GF-D8 (cell line): Measurements from ENCODE around the gene APBA1.

ENCODE experiments used
- DNase-seq: peaks from one replicate; lab custom pipeline; 2025; lab: John Stamatoyannopoulos, UW

The APBA1 gene

DNA sequence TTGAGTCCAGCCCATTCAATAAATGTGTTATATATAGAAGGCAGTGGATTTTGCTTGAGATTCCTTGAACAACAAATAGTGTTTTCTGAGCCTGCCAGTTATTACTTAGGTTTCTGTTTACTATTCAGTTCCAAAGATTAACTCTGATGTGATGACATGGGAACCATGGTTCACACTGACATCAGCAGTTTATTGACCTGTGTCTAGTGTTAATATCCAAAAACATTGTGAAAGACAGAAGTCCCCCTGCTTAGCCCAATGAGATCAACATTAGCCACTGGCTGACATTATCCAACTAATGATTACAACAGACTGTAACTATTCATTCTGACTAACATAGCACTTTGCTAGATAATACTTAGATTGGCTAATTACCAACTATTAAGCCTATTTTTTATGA, 14.9 kb downstream of the APBA1 start:
- DNase-seq, result no peak

DNA sequence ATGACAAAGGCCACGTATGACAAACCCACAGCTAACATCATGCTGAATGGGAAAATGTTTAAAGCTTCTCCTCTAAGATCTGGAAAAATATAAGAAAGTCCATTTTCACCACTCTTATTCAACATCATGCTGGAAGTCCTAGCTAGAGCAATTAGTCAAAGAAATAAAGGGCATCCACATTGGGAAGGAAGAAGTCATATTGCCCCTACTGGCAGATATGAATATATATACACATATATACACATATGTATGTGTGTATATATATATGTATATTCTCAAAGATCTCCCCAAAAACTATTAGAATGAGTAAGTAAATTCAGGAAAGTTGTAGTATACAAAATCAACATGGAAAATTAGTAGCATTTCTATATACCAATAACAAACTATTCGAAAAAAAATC, 17.1 kb downstream of the APBA1 start:
- no peak for DNase-seq

DNA sequence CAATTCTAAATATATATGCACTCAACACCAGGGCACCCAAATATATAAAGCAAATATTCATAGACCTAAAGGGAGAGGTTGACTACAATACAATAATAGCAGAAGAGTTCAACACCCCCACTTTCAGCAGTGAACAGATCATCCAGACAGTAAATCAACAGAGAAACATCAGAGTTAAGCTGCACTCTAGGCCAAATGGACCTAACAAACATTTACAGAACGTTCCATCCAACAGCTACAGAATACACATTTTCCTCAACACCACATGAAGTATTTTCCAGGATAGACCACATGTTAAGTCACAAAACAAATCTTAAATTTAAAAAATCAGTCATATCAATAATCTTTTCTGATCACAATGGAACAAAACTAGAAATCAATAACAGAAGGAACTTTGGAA, 18.9 kb downstream of the APBA1 start:
- DNase-seq, result no peak

DNA sequence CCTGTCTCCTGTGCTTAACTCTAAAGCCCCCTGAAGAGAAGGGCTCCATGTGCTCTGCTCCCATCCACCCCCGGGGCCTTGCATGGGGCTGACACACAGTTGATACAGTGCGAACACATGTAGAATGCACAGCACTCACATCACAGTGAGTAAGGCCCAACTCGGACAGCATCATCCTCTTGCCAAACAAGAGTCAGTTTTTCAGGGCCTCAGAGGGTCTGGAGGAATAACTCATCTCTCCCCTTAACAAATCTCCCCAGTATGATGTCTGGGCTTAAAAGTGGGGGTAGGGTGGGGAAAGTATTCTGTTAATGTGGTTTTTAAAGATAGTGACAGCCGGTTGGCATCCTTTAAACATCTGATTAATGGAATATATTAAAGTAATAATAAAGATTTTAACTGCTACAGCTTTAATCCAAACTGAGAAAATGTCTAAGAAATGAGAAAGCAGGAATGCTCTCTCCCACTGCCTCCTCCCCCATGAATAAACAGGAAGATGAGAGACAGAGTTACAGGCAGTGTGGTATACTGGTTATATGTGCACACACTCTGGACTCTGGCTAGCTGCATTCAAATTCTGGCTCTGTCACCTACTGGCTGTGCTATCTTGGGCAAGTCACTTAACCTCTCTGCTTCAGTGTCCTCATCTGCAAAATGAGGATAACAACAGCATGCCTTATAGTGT, 22.5 kb downstream of the APBA1 start:
- no peak for DNase-seq

GRCh38 chr9:69647804-69648203, 24.4 kb downstream of the APBA1 start:
- DNase-seq, result no peak

GRCh38 chr9:69646810-69647209, 25.4 kb downstream of the APBA1 start:
- DNase-seq, result no peak

DNA sequence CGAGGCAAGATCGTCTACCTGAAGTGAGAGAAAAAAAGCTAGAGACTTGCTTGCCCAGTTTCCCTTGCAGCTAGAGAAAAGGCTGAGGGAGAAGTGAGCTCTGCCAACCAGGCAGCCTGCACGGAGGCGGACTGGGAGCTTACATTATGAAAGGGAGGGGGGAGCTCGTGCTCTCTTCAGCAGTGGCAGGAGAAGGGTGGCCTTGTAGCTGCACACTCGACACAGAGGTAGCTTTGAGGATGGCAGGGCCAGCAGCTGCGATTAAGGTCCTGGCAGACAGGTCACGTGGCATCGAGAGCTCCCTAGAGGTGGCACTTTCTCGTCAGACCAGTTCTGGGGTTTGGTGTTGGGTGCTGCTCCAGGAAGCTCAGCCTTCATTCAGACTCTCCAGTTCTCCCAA, 26.7 kb downstream of the APBA1 start:
- no peak for DNase-seq

DNA sequence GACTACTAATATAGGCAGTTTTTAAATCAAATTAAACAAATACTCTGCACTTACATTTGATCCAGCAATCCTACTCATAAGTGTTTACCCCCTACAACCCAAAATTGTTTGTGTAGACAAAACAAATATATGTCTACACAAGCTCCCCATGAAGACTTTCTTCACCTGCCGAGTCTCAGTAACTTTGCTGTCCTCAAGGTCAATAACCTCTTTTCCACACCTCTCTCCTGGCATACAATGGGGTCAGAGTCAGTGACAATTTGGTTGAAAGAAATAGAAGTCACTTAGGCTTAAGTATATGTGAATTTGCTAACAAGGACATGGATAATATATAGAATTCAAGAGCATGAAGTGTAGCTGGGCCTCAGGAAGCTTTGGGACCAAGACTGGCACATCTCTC, 29.1 kb downstream of the APBA1 start:
- no peak for DNase-seq

- no peak for DNase-seq
Measured at GRCh38 chr9:69637817-69638200, 34.4 kb downstream of the APBA1 start.

- DNase-seq, result no peak
Measured at GRCh38 chr9:69637193-69637816, 34.9 kb downstream of the APBA1 start.

- DNase-seq, result no peak
Measured at GRCh38 chr9:69633716-69634115, 38.5 kb downstream of the APBA1 start.

DNA sequence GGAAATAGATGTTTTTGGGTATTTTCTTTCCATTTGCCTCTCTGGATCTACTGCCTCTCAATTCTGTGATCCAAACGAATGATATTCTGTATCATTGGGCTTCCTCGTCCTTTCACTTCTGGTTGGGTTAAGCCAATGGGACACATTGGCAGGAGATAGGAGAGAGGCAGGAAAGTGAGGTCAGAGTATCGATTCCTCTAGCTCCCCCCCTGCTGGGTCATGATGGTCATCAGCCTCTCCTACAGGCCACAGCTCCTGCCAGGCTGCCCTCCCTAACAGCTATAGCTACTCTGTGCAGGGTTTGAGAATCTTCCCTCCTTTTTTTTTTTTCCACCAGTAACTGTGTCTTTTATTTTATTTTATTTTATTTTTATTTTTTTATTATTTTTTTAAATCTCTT, 39.4 kb downstream of the APBA1 start:
- no peak for DNase-seq

GRCh38 chr9:69627281-69627680, 44.9 kb downstream of the APBA1 start:
- DNase-seq, result no peak

- DNase-seq, result no peak
Measured at GRCh38 chr9:69623276-69623675, 48.9 kb downstream of the APBA1 start.

GRCh38 chr9:69622676-69623075, 49.5 kb downstream of the APBA1 start:
- DNase-seq, result no peak

- DNase-seq, result no peak
Measured at GRCh38 chr9:69621730-69622460, 50.3 kb downstream of the APBA1 start.

DNA sequence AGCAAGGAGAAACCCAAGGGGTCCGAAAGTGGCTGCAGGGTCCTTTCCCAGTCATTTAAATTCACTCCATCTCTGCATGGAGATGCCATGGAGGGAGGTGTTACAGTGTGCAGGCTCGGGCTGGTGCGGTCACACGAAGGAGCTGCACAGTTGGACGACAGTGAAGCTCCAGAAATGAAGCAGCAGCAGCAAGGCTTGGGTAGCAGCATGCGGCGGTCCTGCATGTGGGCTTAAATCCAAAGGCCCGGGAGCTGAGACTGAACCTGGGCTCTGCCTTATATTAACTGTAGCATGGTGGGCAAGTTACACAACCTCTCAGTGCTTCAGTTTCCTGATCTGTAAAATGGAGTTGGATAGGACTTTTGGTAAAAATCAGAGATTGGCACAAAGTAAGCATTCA, 51.4 kb downstream of the APBA1 start:
- no peak for DNase-seq

DNA sequence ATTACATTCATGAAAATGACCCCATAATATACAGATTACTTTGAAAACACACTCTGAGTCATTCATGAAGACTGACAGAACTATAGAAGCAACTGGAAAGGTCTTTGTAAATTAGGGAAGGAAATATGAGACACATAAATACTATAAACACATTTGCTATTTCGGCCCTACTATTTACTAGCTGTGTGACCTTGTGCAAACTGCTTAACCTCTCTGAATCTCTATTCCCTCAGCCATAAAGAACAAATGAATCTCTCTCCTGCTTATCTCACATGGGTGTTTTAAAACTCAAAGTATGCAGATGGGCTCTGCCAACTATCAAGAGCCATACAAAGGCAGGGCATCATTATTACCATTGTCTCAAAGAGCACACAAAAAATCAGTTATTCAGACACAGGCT, 52.9 kb downstream of the APBA1 start:
- DNase-seq, result no peak

DNA sequence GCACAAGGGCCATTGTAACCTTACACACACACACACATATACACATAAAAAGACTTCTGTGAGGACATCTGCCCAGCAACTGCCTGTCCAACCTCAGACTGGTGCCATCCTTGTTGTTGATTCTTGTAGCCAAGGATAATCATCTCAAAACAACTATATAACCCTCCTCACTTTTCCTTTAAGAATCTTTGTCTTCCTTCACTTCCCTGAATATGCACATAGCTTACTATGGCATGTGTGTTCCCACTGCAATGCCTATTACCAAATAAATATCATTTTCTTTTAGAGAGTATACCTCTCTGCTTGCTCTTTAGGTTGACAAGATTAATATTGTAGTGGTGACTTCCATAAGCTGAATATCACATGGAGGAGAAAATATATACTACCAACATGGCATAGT, 55.2 kb downstream of the APBA1 start:
- DNase-seq, result no peak

- DNase-seq, result no peak
Measured at GRCh38 chr9:69615880-69616279, 56.3 kb downstream of the APBA1 start.

GRCh38 chr9:69611221-69611620, 61.0 kb downstream of the APBA1 start:
- DNase-seq, result no peak

GRCh38 chr9:69609156-69609555, 63.0 kb downstream of the APBA1 start:
- DNase-seq, result no peak

DNA sequence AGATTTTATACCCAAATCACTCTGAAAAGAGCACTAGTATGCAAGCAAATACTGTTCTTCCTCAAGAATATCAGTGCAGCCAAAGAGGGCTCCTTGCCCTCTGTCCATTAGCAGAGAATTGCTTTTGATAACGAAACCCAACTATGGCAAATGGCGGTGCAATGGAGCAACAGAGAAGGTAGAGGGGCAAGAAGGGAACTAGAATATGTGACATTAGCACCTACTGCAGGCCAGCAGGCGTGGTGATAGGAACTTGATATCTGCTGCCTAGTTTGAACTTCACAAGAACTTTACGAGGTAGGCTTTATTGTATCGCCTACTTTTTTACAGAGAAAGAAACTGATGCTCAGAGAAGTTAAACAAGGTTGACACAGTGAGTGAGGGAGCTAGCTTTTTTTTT, 66.1 kb downstream of the APBA1 start:
- DNase-seq, result no peak

- DNase-seq, result no peak
Measured at GRCh38 chr9:69605406-69605805, 66.8 kb downstream of the APBA1 start.
